SK-N-SH (cell line): Measurements from ENCODE around the gene DUXB. TPM values are rescaled to one million over a fixed set of nuclear protein-coding genes. Genes with fewer than 3 reads are reported as not detected.

Source experiments
- CTCF ChIA-PET: fragments of 300-600, 350-600 bp; formaldehyde crosslinking; extraction: SDS; loops from one replicate; lab custom pipeline; 2021; lab: Yijun Ruan, JAX
- POLR2A ChIA-PET: fragments of 350-600 bp; sonication (Branson Sonifier 250); formaldehyde crosslinking; extraction: SDS; loops from one replicate; lab custom pipeline; 2020; ENCODE audit warnings: antibody characterized with exemption, inconsistent platforms; lab: Yijun Ruan, JAX
- DNase-seq: peaks from one replicate; pipeline ENCODE4 v3.0.0; 2012
- H2AFZ ChIP-seq: fragments of 200-600 bp; sonication (generic); 2 replicates; pipeline ENCODE4 v1.8.1; 2016; ENCODE audit warnings: antibody characterized with exemption, mild to moderate bottlenecking, low read depth
- H3F3A ChIP-seq: fragments of 200-600 bp; sonication (generic); replicated peaks from 2 replicates; pipeline ENCODE3; 2016; ENCODE audit warnings: antibody characterized with exemption, mild to moderate bottlenecking; ENCODE audit not compliant: insufficient read depth
- H3K27ac ChIP-seq, 2 experiments: fragments of 200-500 bp in 1 of 2; fragments of 200-600 bp in 1 of 2; sonication (Bioruptor generic) in 1 of 2; sonication (generic), shearing (Covaris generic) in 1 of 2; 2 replicates each; pipeline versions ENCODE4 v1.5.1 to v1.6.1; 2014 to 2016; ENCODE audit warnings: low read depth in 2 of 2, inconsistent platforms in 1 of 2, low read length in 1 of 2, mild to moderate bottlenecking in 1 of 2, mixed read lengths in 1 of 2
- H3K27me3 ChIP-seq: fragments of 200-600 bp; sonication (generic), shearing (Covaris generic); 2 replicates; pipeline ENCODE4 v1.6.1; 2016; ENCODE audit warnings: mixed run types; ENCODE audit not compliant: insufficient read depth
- H3K36me3 ChIP-seq, 2 experiments: fragments of 200-500 bp in 1 of 2; fragments of 200-600 bp in 1 of 2; sonication (Bioruptor generic) in 1 of 2; sonication (generic) in 1 of 2; replicated peaks in 1 of 2; 2 replicates each; pipeline versions ENCODE3 to v1.5.1; 2014 to 2016; ENCODE audit warnings: low read length in 1 of 2, mild to moderate bottlenecking in 1 of 2; ENCODE audit not compliant: insufficient read depth in 2 of 2, control insufficient read depth in 1 of 2
- H3K4me1 ChIP-seq, 2 experiments: fragments of 200-500 bp in 1 of 2; fragments of 200-600 bp in 1 of 2; sonication (Bioruptor generic) in 1 of 2; sonication (generic), shearing (Covaris generic) in 1 of 2; 2 replicates each; pipeline versions ENCODE4 v1.5.1 to v1.6.1; 2014 to 2016; ENCODE audit warnings: low read depth in 1 of 2, low read length in 1 of 2, mixed run types in 1 of 2; ENCODE audit not compliant: insufficient read depth in 2 of 2, control insufficient read depth in 1 of 2
- H3K4me2 ChIP-seq: fragments of 200-600 bp; sonication (generic), shearing (Covaris generic); 2 replicates; pipeline ENCODE4 v1.6.1; 2017; ENCODE audit warnings: mixed run types
- H3K4me3 ChIP-seq, 2 experiments: fragments of 200-500 bp in 1 of 2; fragments of 200-600 bp in 1 of 2; sonication (Bioruptor generic) in 1 of 2; sonication (generic), shearing (Covaris generic) in 1 of 2; 2 replicates each; pipeline versions ENCODE4 v1.5.1 to v1.8.1; 2014 to 2016; ENCODE audit warnings: low read depth in 2 of 2, inconsistent platforms in 1 of 2, low read length in 1 of 2, mild to moderate bottlenecking in 1 of 2, mixed read lengths in 1 of 2, moderate library complexity in 1 of 2
- H3K79me2 ChIP-seq: fragments of 200-600 bp; sonication (generic); 2 replicates; pipeline ENCODE4 v1.8.1; 2017; ENCODE audit warnings: mild to moderate bottlenecking; ENCODE audit not compliant: insufficient read depth
- H3K9ac ChIP-seq: fragments of 200-600 bp; sonication (generic); 2 replicates; pipeline ENCODE4 v1.6.1; 2017; ENCODE audit warnings: mixed run types
- H3K9me2 ChIP-seq: fragments of 200-600 bp; sonication (generic); 2 replicates; pipeline ENCODE4 v1.6.1; 2017; ENCODE audit warnings: mixed run types
- H3K9me3 ChIP-seq: fragments of 200-600 bp; sonication (generic); 2 replicates; pipeline ENCODE4 v1.6.1; 2017; ENCODE audit warnings: mixed run types, mild to moderate bottlenecking, moderate library complexity
- H4K20me1 ChIP-seq: fragments of 200-600 bp; sonication (generic); 2 replicates; pipeline ENCODE4 v1.6.1; 2017; ENCODE audit warnings: mild to moderate bottlenecking, mixed run types; ENCODE audit not compliant: insufficient read depth
- CHD2 ChIP-seq: fragments of 150-350 bp; IDR thresholded peaks from 2 replicates; pipeline ENCODE4 v1.6.1; 2018; ENCODE audit warnings: low read length; ENCODE audit not compliant: partially characterized antibody
- CTCF ChIP-seq: fragments of 200-600 bp; sonication (generic); IDR thresholded peaks from 2 replicates; pipeline ENCODE4 v1.6.1; 2017; ENCODE audit warnings: antibody characterized with exemption, mild to moderate bottlenecking, moderate library complexity
- ELF1 ChIP-seq: IDR thresholded peaks from 2 replicates; pipeline ENCODE4 v1.4.0; 2012
- FOXM1 ChIP-seq: IDR thresholded peaks from 2 replicates; pipeline ENCODE4 v1.4.0; 2012; ENCODE audit warnings: low read depth, mild to moderate bottlenecking
- GATA2 ChIP-seq: sonication (generic); formaldehyde crosslinking; IDR thresholded peaks from 2 replicates; pipeline ENCODE4 v1.5.0; 2020; ENCODE audit warnings: mild to moderate bottlenecking, missing genetic modification reagents
- MAX ChIP-seq: IDR thresholded peaks from 2 replicates; pipeline ENCODE4 v1.4.0; 2012; ENCODE audit warnings: low read depth
- MEF2A ChIP-seq: IDR thresholded peaks from 2 replicates; pipeline ENCODE4 v1.4.0; 2012; ENCODE audit warnings: low read depth, borderline replicate concordance
- NRF1 ChIP-seq: IDR thresholded peaks from 2 replicates; pipeline ENCODE4 v1.6.1; 2012; ENCODE audit warnings: low read depth, mild to moderate bottlenecking, low read length
- POLR2AphosphoS5 ChIP-seq: IDR thresholded peaks from 2 replicates; pipeline ENCODE4 v1.6.1; 2012; ENCODE audit warnings: low read depth, low read length
- RAD21 ChIP-seq: IDR thresholded peaks from 2 replicates; pipeline ENCODE4 v1.6.1; 2012; ENCODE audit warnings: mild to moderate bottlenecking, low read length
- REST ChIP-seq: IDR thresholded peaks from 2 replicates; pipeline ENCODE4 v1.6.1; 2012; ENCODE audit warnings: mild to moderate bottlenecking, low read depth, low read length, moderate library complexity
- TCF12 ChIP-seq: IDR thresholded peaks from 2 replicates; pipeline ENCODE4 v1.4.0; 2012
- USF2 ChIP-seq: fragments of 150-350 bp; IDR thresholded peaks from 2 replicates; pipeline ENCODE4 v1.6.1; 2017; ENCODE audit warnings: antibody characterized with exemption, low read length, low read depth, borderline replicate concordance
- WGBS: methylation state at CpG from one replicate; pipeline ENCODE4 v1.1.6; 2017; ENCODE audit warnings: low lambda C conversion rate; 5-methylcytosine and 5-hydroxymethylcytosine counted together
- polyA plus RNA-seq, 3 experiments: library from polyadenylated mRNA; depleted of rRNA; stranded (reverse); fragments of >200 nt; gene quantifications; 2 replicates each; pipeline ENCODE4 v1.2.3, GENCODE V29; 2012

The DUXB gene
- polyA plus RNA-seq, 1 of the 3 experiments (the other 2 are of a cell fraction): not detected

GRCh38 chr16:75697571-75697970 lies 3.7 kb downstream of the DUXB start:
- POLR2A ChIA-PET: no interaction called here
- H3K4me3 ChIP-seq: no peak overlapping the region
- no peaks in the 10 kb centered on the region for H3K27me3 ChIP-seq
- H3K4me1 ChIP-seq: no peaks in the 10 kb centered on the region
- H3K9me3 ChIP-seq: no peaks in the 10 kb centered on the region
- no peak overlapping the region for H3K4me2 ChIP-seq
- no peaks in the 10 kb centered on the region for H3F3A ChIP-seq
- no peak overlapping the region for H3K9ac ChIP-seq
- H2AFZ ChIP-seq: no peak overlapping the region
- H3K9me2 ChIP-seq: no peaks in the 10 kb centered on the region
- TF ChIP-seq MAX (no peak), ELF1 (no peak), TCF12 (no peak), CTCF (no peak), FOXM1 (no peak), RAD21 (no peak), GATA2 (CRISPR knock-in tag) (no peak), POLR2AphosphoS5 (no peak), CHD2 (no peak), MEF2A (no peak), NRF1 (no peak), USF2 (no peak)
- no peak for DNase-seq
- no peaks in the 10 kb centered on the region for H3K79me2 ChIP-seq
- WGBS: 41% methylated on average over 5 of the region's 5 CpGs
- CTCF ChIA-PET: no interaction called here
- no peaks in the 10 kb centered on the region for H3K36me3 ChIP-seq
- no peak overlapping the region for H3K27ac ChIP-seq
- no peaks in the 10 kb centered on the region for H4K20me1 ChIP-seq

- 56% methylated on average over 6 of the region's 6 CpGs for WGBS
- Histone ChIP-seq H3K4me1 (no peaks in the 10 kb centered on the region), H3K79me2 (no peaks in the 10 kb centered on the region), H3K27ac (no peak overlapping the region), H3K36me3 (no peaks in the 10 kb centered on the region), H3K9ac (no peak overlapping the region), H3K4me2 (no peak overlapping the region), H3F3A (no peaks in the 10 kb centered on the region), H3K9me2 (no peaks in the 10 kb centered on the region), H3K27me3 (no peaks in the 10 kb centered on the region), H4K20me1 (no peaks in the 10 kb centered on the region), H3K4me3 (no peak overlapping the region), H2AFZ (no peak overlapping the region), H3K9me3 (no peaks in the 10 kb centered on the region)
- TF ChIP-seq REST (no peak), CTCF (peak; percentile 35), NRF1 (no peak)
- ChIA-PET POLR2A (no interaction called here), CTCF (interaction anchor here (0.7 to 1.4 kb wide), 2 partner anchors 68 to 652 kb away, joined by 3 to 4 read pairs; no protein-coding TSS in a partner anchor)
- DNase-seq: peak; percentile 35
Measured at GRCh38 chr16:75695708-75696107, 5.6 kb downstream of the DUXB start.
